HG02588 (cell line): Measurements from ENCODE around the gene FAM241A.
A peak's percentile ranks its signal among the peaks of the same experiment; 100 is the strongest.

Source experiments
- ATAC-seq: cut with Tn5 transposase; IDR thresholded peaks from one replicate; pipeline ENCODE4 v1.9.1; 2021; ENCODE audit warnings: mild to moderate bottlenecking, moderate library complexity; ENCODE audit not compliant: unreplicated experiment

The FAM241A gene

GRCh38 chr4:112213091-112213490 is 67.8 kb downstream of the FAM241A start:
- no peak for ATAC-seq

- ATAC-seq: no peak
These were observed 68.6 kb downstream of the FAM241A start for GRCh38 chr4:112213856-112214255.

GRCh38 chr4:112214390-112215264 is 69.4 kb downstream of the FAM241A start:
- no peak for ATAC-seq

GRCh38 chr4:112219826-112220366 is 74.6 kb downstream of the FAM241A start:
- no peak for ATAC-seq

- no peak for ATAC-seq
These were observed 77.1 kb downstream of the FAM241A start for GRCh38 chr4:112222219-112222955.

GRCh38 chr4:112225157-112225556 is 79.9 kb downstream of the FAM241A start:
- ATAC-seq: no peak

- peak; percentile 85 for ATAC-seq
These were observed 85.9 kb downstream of the FAM241A start for GRCh38 chr4:112230879-112231778.

GRCh38 chr4:112231779-112232713 is 86.8 kb downstream of the FAM241A start, which contains the start of gene AP1AR:
AP1AR (plus strand) TSS chr4:112231787; CDS start chr4:112232092, 305 bp downstream.
- ATAC-seq: peak; percentile 58

- ATAC-seq: no peak
These were observed 89.8 kb downstream of the FAM241A start for GRCh38 chr4:112234952-112235609.

- no peak for ATAC-seq
These were observed 90.8 kb downstream of the FAM241A start for GRCh38 chr4:112236040-112236439.

- no peak for ATAC-seq
These were observed 93.6 kb downstream of the FAM241A start for GRCh38 chr4:112238833-112239232.
